Lower leg skin (tissue), 3 donors: ENCODE data around the gene TRAPPC14.

Experiments
- POLR2A ChIP-seq, 2 donors: fragments of 450-650 bp; IDR thresholded peaks; one replicate each; pipeline ENCODE4 v1.6.1; 2016 to 2017; ENCODE audit warnings: antibody characterized with exemption in 2 of 2, mild to moderate bottlenecking in 1 of 2, moderate library complexity in 1 of 2
- TF ChIP-seq, protein P1 (sequence below), 3 donors: fragments of 450-650 bp; IDR thresholded peaks; one replicate each; pipeline ENCODE4 v1.5.1; 2016; ENCODE audit warnings: antibody characterized with exemption in 3 of 3, mild to moderate bottlenecking in 3 of 3, moderate library complexity in 2 of 3

DNA sequence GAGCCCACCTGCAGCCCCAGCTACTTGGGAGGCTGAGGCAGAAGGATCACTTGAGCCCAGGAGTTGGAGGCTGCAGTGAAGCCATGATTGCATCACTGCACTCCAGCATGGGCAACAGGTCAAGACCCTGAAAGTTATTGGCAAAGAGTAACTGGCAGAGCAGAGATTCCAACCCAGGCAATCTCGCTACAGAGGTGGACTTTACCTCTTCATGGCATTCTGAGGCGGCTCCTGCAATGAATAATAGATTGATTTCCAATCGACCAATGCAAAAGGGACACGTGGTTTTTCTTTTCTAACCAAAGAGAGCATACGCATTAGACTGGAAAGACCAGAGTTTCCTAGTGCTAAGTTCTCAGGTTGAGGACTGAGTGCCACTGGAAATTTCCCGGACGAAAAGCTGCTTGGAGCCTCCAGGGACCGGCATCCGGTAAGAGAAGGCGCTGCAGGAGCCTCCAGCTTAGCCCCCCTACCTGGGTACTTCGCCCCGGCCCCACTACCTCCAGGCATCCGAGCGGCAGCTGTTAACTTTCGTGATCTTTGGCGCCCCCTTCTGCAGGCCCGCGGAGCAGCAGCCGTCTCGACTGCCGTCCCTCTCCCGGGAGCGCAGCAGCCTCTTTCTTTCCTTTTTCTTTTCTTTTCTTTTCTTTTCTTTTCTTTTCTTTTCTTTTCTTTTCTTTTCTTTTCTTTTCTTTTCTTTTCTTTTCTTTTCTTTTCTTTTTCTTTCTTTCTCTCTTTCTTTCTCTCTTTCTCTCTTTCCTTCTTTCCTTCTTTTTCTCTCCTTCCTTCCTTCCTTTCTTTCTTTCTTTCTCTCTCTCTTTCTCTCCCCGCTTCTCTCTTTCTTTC is 27.7 kb downstream of the TRAPPC14 start:
- TF ChIP-seq POLR2A (IDR thresholded peaks at IDR 0.05) = no peak
- TF ChIP-seq, protein P1, sequence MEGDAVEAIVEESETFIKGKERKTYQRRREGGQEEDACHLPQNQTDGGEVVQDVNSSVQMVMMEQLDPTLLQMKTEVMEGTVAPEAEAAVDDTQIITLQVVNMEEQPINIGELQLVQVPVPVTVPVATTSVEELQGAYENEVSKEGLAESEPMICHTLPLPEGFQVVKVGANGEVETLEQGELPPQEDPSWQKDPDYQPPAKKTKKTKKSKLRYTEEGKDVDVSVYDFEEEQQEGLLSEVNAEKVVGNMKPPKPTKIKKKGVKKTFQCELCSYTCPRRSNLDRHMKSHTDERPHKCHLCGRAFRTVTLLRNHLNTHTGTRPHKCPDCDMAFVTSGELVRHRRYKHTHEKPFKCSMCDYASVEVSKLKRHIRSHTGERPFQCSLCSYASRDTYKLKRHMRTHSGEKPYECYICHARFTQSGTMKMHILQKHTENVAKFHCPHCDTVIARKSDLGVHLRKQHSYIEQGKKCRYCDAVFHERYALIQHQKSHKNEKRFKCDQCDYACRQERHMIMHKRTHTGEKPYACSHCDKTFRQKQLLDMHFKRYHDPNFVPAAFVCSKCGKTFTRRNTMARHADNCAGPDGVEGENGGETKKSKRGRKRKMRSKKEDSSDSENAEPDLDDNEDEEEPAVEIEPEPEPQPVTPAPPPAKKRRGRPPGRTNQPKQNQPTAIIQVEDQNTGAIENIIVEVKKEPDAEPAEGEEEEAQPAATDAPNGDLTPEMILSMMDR (IDR thresholded peaks at IDR 0.05) = peak in 2 of 3 donors; percentile 62 to 94
